ENCODE results near the gene C1orf21. TPM values are rescaled to one million over a fixed set of nuclear protein-coding genes. Genes with fewer than 3 reads are reported as not detected.

The C1orf21 gene
- total and polyA plus RNA-seq, 12 donors, result 23.2 to 177 (median 87.9) TPM

GRCh38 chr1:184669391-184669790 lies 282.6 kb downstream of the C1orf21 start:
- H3K4me3 ChIP-seq, result no peak overlapping the region
- DNase-seq, result no peak
- 60 to 79% (median 63%) methylated on average over 1 of the region's 1 CpG for WGBS, 4 donors
- TF ChIP-seq CTCF (IDR thresholded peaks at IDR 0.05) (no peak), POLR2A (IDR thresholded peaks at IDR 0.05) (no peak)
- intact Hi-C loops (cut with DNase I), result loop anchor here (10.0 kb wide), 3 partner anchors 105 to 595 kb away; partner anchors contain the start of gene C1orf21 (in 2 of the 2)
- H3K27ac ChIP-seq, result no peak overlapping the region
- no peaks in the 10 kb centered on the region for H3K36me3 ChIP-seq (replicated peaks in 1 of 2)
- no peaks in the 10 kb centered on the region for H3K9me3 ChIP-seq (replicated peaks in 1 of 3)
- peaks cover 0 to 2% of the 10 kb centered on the region in 2 donors for H3K4me1 ChIP-seq (replicated peaks in 1 of 2)
- no peaks in the 10 kb centered on the region for H3K27me3 ChIP-seq

GRCh38 chr1:184672013-184672726 lies 285.3 kb downstream of the C1orf21 start:
- no peak for DNase-seq
- no peaks in the 10 kb centered on the region for H3K36me3 ChIP-seq (replicated peaks in 1 of 2)
- H3K4me3 ChIP-seq, result no peak overlapping the region
- WGBS, 4 donors, result 76 to 82% (median 78%) methylated on average over 9 of the region's 9 CpGs
- H3K27me3 ChIP-seq, result no peaks in the 10 kb centered on the region
- H3K4me1 ChIP-seq (replicated peaks in 1 of 2), result no peaks in the 10 kb centered on the region
- TF ChIP-seq CTCF (IDR thresholded peaks at IDR 0.05) (no peak), POLR2A (IDR thresholded peaks at IDR 0.05) (no peak)
- intact Hi-C loops (cut with DNase I), result loop anchor here in 1 of 2 donors (10.0 kb wide), 1 partner anchor 587 kb away; no protein-coding TSS in a partner anchor
- no peaks in the 10 kb centered on the region for H3K9me3 ChIP-seq (replicated peaks in 1 of 3)
- no peak overlapping the region for H3K27ac ChIP-seq

GRCh38 chr1:184673305-184673704 lies 286.5 kb downstream of the C1orf21 start:
- H3K27me3 ChIP-seq, result no peaks in the 10 kb centered on the region
- no peaks in the 10 kb centered on the region for H3K4me1 ChIP-seq (replicated peaks in 1 of 2)
- H3K4me3 ChIP-seq, result no peak overlapping the region
- no peak for DNase-seq
- no peaks in the 10 kb centered on the region for H3K9me3 ChIP-seq (replicated peaks in 1 of 3)
- TF ChIP-seq CTCF (IDR thresholded peaks at IDR 0.05) (no peak), POLR2A (IDR thresholded peaks at IDR 0.05) (no peak)
- H3K36me3 ChIP-seq (replicated peaks in 1 of 2), result no peaks in the 10 kb centered on the region
- no peak overlapping the region for H3K27ac ChIP-seq
- 77 to 84% (median 79%) methylated on average over 9 of the region's 9 CpGs for WGBS, 4 donors
- intact Hi-C loops (cut with DNase I), result loop anchor here in 1 of 2 donors (10.0 kb wide), 1 partner anchor 589 kb away; no protein-coding TSS in a partner anchor

- Histone ChIP-seq H3K9me3 (replicated peaks in 1 of 3) (peaks cover 0 to 4% (median 0%) of the 10 kb centered on the region in 3 donors), H3K27me3 (no peaks in the 10 kb centered on the region), H3K36me3 (replicated peaks in 1 of 2) (no peaks in the 10 kb centered on the region), H3K4me1 (replicated peaks in 1 of 2) (no peaks in the 10 kb centered on the region), H3K27ac (no peak overlapping the region), H3K4me3 (no peak overlapping the region)
- TF ChIP-seq CTCF (IDR thresholded peaks at IDR 0.05) (no peak), POLR2A (IDR thresholded peaks at IDR 0.05) (no peak)
- no peak for DNase-seq
- intact Hi-C loops (cut with DNase I), result loop anchor here in 1 of 2 donors (10.0 kb wide), 1 partner anchor 593 kb away; no protein-coding TSS in a partner anchor
Observed at GRCh38 chr1:184677344-184677743, 290.5 kb downstream of the C1orf21 start.
